HFFc6 (cell line): ENCODE measurements around the gene ZNF573. TPM values are rescaled to one million over a fixed set of nuclear protein-coding genes. Genes with fewer than 3 reads are reported as not detected.

Experiments used
- DNase-seq: peaks from one replicate; pipeline ENCODE4 v3.0.0-alpha.2; 2018
- H3K27ac Mint-ChIP-seq: 2 replicates; pipeline ENCODE4 v1.8.0; 2020; ENCODE audit warnings: mild to moderate bottlenecking, mixed read lengths
- H3K27me3 Mint-ChIP-seq: 2 replicates; pipeline ENCODE4 v1.8.0; 2021; ENCODE audit warnings: mild to moderate bottlenecking, moderate library complexity, mixed read lengths; ENCODE audit not compliant: insufficient read depth
- H3K36me3 Mint-ChIP-seq: 2 replicates; pipeline ENCODE4 v1.8.0; 2021; ENCODE audit warnings: low read depth, mixed read lengths
- H3K4me1 Mint-ChIP-seq: 2 replicates; pipeline ENCODE4 v1.8.0; 2020; ENCODE audit warnings: low read depth, mixed read lengths
- H3K4me3 Mint-ChIP-seq: 2 replicates; pipeline ENCODE4 v1.8.0; 2020; ENCODE audit warnings: mild to moderate bottlenecking, moderate library complexity, mixed read lengths
- H3K9me3 Mint-ChIP-seq: 2 replicates; pipeline ENCODE4 v1.8.0; 2020; ENCODE audit warnings: mild to moderate bottlenecking, mixed read lengths
- total RNA-seq, 6 experiments: library from RNA; stranded (reverse); fragmentation: NEBNext Ultra II Directional; extraction: Animal tissue kit (Norgen Biotek cat#: 25700); gene quantifications; 2 replicates in 1 of 6; 3 replicates in 5 of 6; pipeline ENCODE4 v1.2.3, GENCODE V29; 2021
- TF ChIP-seq, protein P1 (sequence below): fragments of 200-600 bp; sonication (generic); IDR thresholded peaks from 2 replicates; pipeline ENCODE4 v1.5.0; 2021; ENCODE audit warnings: antibody characterized with exemption, mild to moderate bottlenecking

ZNF573 gene
- total RNA-seq, 6 experiments from 2014 or later = 4.9 to 8.4 (median 6.4) TPM

DNA sequence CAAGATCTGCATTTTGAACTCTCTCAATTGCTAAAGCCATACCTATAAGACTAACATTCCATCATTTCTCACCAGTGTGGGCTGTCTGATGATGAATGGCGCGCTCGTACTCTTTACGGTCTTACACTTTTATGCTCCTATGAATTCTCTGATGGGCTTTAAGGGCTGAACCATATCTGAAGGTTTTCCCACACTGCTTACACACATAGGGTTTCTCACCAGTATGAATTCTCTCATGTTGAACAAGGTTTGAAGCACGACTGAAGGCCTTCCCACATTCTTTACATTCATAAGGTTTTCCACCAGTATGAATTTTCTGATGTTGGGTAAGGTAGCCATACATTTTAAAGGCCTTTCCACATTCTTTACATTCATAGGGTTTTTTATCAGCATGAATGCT, 41.0 kb downstream of the ZNF573 start:
- no peaks in the 10 kb centered on the region for H3K4me1 Mint-ChIP-seq
- no peaks in the 10 kb centered on the region; the same call in 1 of the 2 replicates for H3K27me3 Mint-ChIP-seq
- DNase-seq = no peak
- TF ChIP-seq, protein P1, sequence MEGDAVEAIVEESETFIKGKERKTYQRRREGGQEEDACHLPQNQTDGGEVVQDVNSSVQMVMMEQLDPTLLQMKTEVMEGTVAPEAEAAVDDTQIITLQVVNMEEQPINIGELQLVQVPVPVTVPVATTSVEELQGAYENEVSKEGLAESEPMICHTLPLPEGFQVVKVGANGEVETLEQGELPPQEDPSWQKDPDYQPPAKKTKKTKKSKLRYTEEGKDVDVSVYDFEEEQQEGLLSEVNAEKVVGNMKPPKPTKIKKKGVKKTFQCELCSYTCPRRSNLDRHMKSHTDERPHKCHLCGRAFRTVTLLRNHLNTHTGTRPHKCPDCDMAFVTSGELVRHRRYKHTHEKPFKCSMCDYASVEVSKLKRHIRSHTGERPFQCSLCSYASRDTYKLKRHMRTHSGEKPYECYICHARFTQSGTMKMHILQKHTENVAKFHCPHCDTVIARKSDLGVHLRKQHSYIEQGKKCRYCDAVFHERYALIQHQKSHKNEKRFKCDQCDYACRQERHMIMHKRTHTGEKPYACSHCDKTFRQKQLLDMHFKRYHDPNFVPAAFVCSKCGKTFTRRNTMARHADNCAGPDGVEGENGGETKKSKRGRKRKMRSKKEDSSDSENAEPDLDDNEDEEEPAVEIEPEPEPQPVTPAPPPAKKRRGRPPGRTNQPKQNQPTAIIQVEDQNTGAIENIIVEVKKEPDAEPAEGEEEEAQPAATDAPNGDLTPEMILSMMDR = no peak
- H3K4me3 Mint-ChIP-seq = no peak overlapping the region
- H3K36me3 Mint-ChIP-seq = peaks cover 88% of the 10 kb centered on the region
- peaks cover 93% of the 10 kb centered on the region for H3K9me3 Mint-ChIP-seq
- no peak overlapping the region for H3K27ac Mint-ChIP-seq

DNA sequence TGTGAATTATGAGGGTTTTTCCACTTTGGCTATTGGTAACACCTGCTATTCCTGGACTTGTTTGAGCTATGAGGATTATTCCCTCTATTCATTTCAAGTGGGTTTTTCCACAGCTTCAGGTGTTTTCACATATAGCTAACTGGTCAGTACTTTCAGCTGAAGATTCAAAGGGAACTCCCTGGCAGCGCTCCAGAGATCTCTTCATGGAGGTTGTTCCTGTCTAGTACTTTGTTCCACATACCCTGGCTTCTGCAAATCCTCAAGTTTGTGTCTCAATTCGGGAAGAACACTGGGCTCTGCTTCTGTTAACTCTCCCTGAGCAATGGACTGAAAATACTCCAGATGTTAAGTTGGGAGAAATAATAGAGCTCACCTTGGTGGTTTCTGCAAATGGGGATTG, 54.2 kb downstream of the ZNF573 start:
- no peak overlapping the region for H3K27ac Mint-ChIP-seq
- H3K36me3 Mint-ChIP-seq = peaks cover 15% of the 10 kb centered on the region
- H3K4me1 Mint-ChIP-seq = no peaks in the 10 kb centered on the region
- H3K4me3 Mint-ChIP-seq = no peak overlapping the region
- no peak for DNase-seq
- TF ChIP-seq, protein P1 = no peak
- H3K9me3 Mint-ChIP-seq = peaks cover 15% of the 10 kb centered on the region
- no peaks in the 10 kb centered on the region for H3K27me3 Mint-ChIP-seq

DNA sequence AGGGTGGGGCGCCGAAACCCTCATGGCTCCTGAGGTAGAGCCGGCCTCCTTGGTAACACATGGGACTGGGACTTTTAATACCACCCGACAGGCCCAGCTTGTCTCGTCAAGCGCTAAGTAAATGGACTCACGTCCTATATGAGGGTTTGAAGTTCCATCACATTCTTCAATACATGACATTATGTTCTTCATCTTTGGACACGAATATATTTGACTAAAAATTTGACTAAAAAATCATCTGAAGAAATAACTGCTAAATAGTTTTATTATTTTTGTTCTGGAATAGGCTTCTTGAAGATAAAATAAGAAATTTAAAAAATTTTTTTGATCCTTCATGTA, 59.5 kb downstream of the ZNF573 start:
- TF ChIP-seq, protein P1 = peak; percentile 28
- Mint-ChIP-seq H3K27ac (peak overlapping the region; percentile 61; the same call in 1 of the 2 replicates), H3K4me3 (peak overlapping the region; percentile 97), H3K9me3 (peaks cover 5% of the 10 kb centered on the region; the same call in 1 of the 2 replicates), H3K27me3 (no peaks in the 10 kb centered on the region), H3K4me1 (peaks cover 13% of the 10 kb centered on the region), H3K36me3 (peaks cover 16% of the 10 kb centered on the region)
- DNase-seq = no peak

DNA sequence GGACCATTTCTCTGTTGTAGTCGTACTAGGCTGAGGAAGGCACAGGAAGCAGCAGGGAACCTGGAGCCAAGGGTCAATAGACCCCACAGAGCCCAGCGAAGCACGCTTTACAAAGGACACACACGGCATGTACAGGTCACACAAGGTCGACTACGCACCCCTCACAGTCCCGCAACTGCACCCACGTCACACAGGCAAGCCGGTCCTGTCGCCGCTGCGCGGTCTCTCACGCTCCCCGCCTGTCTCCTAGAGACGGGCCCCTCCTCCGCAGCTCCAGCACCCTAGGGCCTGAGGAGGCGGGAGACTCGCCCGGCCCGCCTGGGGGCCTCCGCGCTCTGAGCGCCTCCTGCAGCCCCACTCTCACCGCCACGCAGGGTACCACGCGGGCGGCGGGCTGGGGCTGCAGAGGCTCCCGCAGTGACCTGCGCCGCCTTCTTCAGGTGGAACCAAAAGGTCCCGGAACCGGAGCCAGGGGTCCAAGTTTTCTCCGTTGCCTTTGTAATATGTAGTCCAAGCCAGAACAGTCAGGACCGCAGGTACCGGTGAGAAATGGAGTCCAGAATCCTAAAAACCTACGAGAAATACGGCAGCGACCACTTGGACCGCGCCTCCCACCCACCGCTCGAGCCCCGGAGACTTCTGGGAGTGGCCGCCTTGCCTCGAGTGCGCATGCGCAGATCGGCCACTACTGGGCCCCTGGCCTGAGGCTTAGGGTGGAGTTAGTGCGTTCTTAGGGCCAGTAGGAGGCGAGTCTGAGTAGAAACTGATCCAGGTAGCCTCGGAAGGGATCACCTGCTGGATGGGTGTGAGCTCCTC, 60.1 kb downstream of the ZNF573 start, which contains the start of gene ZNF607:
Gene ZNF607 (minus strand): TSS at position 651 of the 816 bp plus-strand sequence. CDS start 8,143 bp downstream, outside the sequence.
- H3K4me1 Mint-ChIP-seq = peaks cover 13% of the 10 kb centered on the region
- TF ChIP-seq, protein P1 = peak; percentile 75; the same call in 1 of the 2 replicates
- H3K27me3 Mint-ChIP-seq = no peaks in the 10 kb centered on the region
- H3K27ac Mint-ChIP-seq = peak within 1 kb of the TSS; percentile 84
- peaks cover 5% of the 10 kb centered on the region; the same call in 1 of the 2 replicates for H3K9me3 Mint-ChIP-seq
- peak within 1 kb of the TSS; percentile 97 for H3K4me3 Mint-ChIP-seq
- peak; percentile 84 for DNase-seq
- peaks cover 16% of the 10 kb centered on the region for H3K36me3 Mint-ChIP-seq

DNA sequence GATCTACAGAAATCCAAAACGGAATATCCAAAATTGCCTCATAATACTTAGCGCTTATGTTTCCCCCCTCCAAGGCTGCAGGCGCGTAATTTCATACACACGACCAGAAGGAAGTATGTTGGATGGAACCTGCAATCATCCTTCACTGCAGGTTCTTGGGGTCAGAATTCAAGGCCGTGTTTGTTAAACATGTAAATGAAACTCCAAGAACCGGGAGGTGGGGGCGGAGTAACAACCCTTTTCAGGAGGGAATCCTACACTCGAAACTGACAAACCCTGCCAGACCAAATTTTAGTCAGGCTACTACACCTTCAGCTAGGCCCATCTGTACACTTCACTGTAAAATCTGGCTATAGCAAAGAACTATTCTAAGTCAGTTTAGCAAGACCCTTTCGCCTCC, 61.1 kb downstream of the ZNF573 start:
- Mint-ChIP-seq H3K4me1 (peaks cover 13% of the 10 kb centered on the region), H3K27me3 (no peaks in the 10 kb centered on the region), H3K4me3 (peak overlapping the region; percentile 97), H3K9me3 (peaks cover 4% of the 10 kb centered on the region; the same call in 1 of the 2 replicates), H3K27ac (peak overlapping the region; percentile 84), H3K36me3 (peaks cover 23% of the 10 kb centered on the region)
- no peak for DNase-seq
- TF ChIP-seq, protein P1 = no peak
